ENCODE results near the gene MARCKSL1.

DNA sequence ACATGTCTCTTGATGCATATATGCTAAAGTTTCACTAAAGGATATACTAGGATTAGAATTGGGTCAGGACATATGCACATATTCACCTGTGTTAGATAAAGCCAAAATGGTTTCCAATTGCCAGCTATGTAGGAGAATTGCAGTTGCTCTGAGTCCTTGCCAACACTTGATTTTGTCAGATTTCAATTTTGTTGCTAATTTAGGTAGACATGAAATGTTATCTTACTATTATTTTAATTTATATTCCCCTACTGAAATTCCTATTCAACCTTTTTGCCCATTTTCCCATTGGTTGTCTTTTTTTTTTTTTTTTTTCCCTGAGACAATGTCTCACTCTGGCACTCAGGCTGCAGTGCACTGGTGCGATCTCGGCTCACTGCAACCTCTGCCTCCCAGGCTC lies 30.7 kb downstream of the MARCKSL1 start:
- TF ChIP-seq, protein P1, sequence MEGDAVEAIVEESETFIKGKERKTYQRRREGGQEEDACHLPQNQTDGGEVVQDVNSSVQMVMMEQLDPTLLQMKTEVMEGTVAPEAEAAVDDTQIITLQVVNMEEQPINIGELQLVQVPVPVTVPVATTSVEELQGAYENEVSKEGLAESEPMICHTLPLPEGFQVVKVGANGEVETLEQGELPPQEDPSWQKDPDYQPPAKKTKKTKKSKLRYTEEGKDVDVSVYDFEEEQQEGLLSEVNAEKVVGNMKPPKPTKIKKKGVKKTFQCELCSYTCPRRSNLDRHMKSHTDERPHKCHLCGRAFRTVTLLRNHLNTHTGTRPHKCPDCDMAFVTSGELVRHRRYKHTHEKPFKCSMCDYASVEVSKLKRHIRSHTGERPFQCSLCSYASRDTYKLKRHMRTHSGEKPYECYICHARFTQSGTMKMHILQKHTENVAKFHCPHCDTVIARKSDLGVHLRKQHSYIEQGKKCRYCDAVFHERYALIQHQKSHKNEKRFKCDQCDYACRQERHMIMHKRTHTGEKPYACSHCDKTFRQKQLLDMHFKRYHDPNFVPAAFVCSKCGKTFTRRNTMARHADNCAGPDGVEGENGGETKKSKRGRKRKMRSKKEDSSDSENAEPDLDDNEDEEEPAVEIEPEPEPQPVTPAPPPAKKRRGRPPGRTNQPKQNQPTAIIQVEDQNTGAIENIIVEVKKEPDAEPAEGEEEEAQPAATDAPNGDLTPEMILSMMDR (IDR thresholded peaks at IDR 0.05), result no peak
- TF ChIP-seq POLR2A (IDR thresholded peaks at IDR 0.05), result no peak
